ENCODE measurements around the gene SLC13A5.
"Not testable (repeated sequence)": the region's sequence is repeated elsewhere in the genome, so short reads cannot be mapped to it uniquely, and the experiment has no call there.

The SLC13A5 gene

GRCh38 chr17:6713130-6713917 lies at the start of gene SLC13A5:
Gene SLC13A5 (minus strand): TSS chr17:6713369. CDS start chr17:6713333, 36 bp downstream.
- DNase-seq (ENCODE audit: low read depth in 3 of 3, low spot score in 1 of 3): no peak

GRCh38 chr17:6761779-6762178 lies 48.6 kb upstream of the SLC13A5 start:
- no peak for DNase-seq (ENCODE audit: low read depth in 3 of 3, low spot score in 1 of 3)

GRCh38 chr17:6757747-6758146 lies 44.6 kb upstream of the SLC13A5 start:
- DNase-seq (ENCODE audit: low read depth in 3 of 3, low spot score in 1 of 3): no peak

GRCh38 chr17:6756425-6757031 lies 43.4 kb upstream of the SLC13A5 start:
- no peak for DNase-seq (ENCODE audit: low read depth in 3 of 3, low spot score in 1 of 3)

GRCh38 chr17:6755731-6756184 lies 42.6 kb upstream of the SLC13A5 start, which contains the start of gene XAF1:
Gene XAF1 (plus strand): TSS chr17:6756046. CDS start chr17:6756079, 33 bp downstream.
- DNase-seq (ENCODE audit: low read depth in 3 of 3, low spot score in 1 of 3): peak in 2 of 3 donors; percentile 15 to 29

GRCh38 chr17:6755281-6755680 lies 42.1 kb upstream of the SLC13A5 start:
- no peak for DNase-seq (ENCODE audit: low read depth in 3 of 3, low spot score in 1 of 3)

- no peak for DNase-seq (ENCODE audit: low read depth in 3 of 3, low spot score in 1 of 3)
Observed at GRCh38 chr17:6753546-6753945, 40.4 kb upstream of the SLC13A5 start.

- DNase-seq (ENCODE audit: low read depth in 3 of 3, low spot score in 1 of 3): peak in 1 of 3 donors; percentile 28
Observed at GRCh38 chr17:6753006-6753445, 39.9 kb upstream of the SLC13A5 start.

GRCh38 chr17:6752068-6752909 lies 39.1 kb upstream of the SLC13A5 start:
- DNase-seq (ENCODE audit: low read depth in 3 of 3, low spot score in 1 of 3): no peak

- DNase-seq (ENCODE audit: low read depth in 3 of 3, low spot score in 1 of 3): no peak
Observed at GRCh38 chr17:6749519-6749918, 36.4 kb upstream of the SLC13A5 start.

- no peak for DNase-seq (ENCODE audit: low read depth in 3 of 3, low spot score in 1 of 3)
Observed at GRCh38 chr17:6748617-6749016, 35.4 kb upstream of the SLC13A5 start.

- DNase-seq (ENCODE audit: low read depth in 3 of 3, low spot score in 1 of 3): not testable (repeated sequence)
Observed at GRCh38 chr17:6746665-6747064, 33.5 kb upstream of the SLC13A5 start.

- DNase-seq (ENCODE audit: low read depth in 3 of 3, low spot score in 1 of 3): no peak
Observed at GRCh38 chr17:6729531-6729930, 16.4 kb upstream of the SLC13A5 start.

GRCh38 chr17:6724009-6724408 lies 10.8 kb upstream of the SLC13A5 start:
- no peak for DNase-seq (ENCODE audit: low read depth in 3 of 3, low spot score in 1 of 3)

GRCh38 chr17:6721744-6722143 lies 8.6 kb upstream of the SLC13A5 start:
- no peak for DNase-seq (ENCODE audit: low read depth in 3 of 3, low spot score in 1 of 3)

GRCh38 chr17:6716736-6717135 lies 3.6 kb upstream of the SLC13A5 start:
- no peak for DNase-seq (ENCODE audit: low read depth in 3 of 3, low spot score in 1 of 3)

- DNase-seq (ENCODE audit: low read depth in 3 of 3, low spot score in 1 of 3): no peak
Observed at GRCh38 chr17:6714315-6714874, 1.2 kb upstream of the SLC13A5 start.

- DNase-seq (ENCODE audit: low read depth in 3 of 3, low spot score in 1 of 3): no peak
Observed at GRCh38 chr17:6713918-6714271, 726 bp upstream of the SLC13A5 start.

- DNase-seq (ENCODE audit: low read depth in 3 of 3, low spot score in 1 of 3): no peak
Observed at GRCh38 chr17:6712854-6713129, 377 bp downstream of the SLC13A5 start.

GRCh38 chr17:6712058-6712853 lies 913 bp downstream of the SLC13A5 start:
- no peak for DNase-seq (ENCODE audit: low read depth in 3 of 3, low spot score in 1 of 3)

GRCh38 chr17:6711681-6712057 lies 1.5 kb downstream of the SLC13A5 start:
- DNase-seq (ENCODE audit: low read depth in 3 of 3, low spot score in 1 of 3): no peak

Measured in stimulated activated CD4-positive, alpha-beta T cell treated with anti-CD3 and anti-CD28 coated beads, TNF-alpha, amount 100 ng/mL, for 1 hour (primary cell).